HG03571 (cell line): Measurements from ENCODE around the gene RUNX3.

Source experiments
- ATAC-seq: cut with Tn5 transposase; IDR thresholded peaks from one replicate; pipeline ENCODE4 v1.9.1; 2021; ENCODE audit not compliant: unreplicated experiment

The RUNX3 gene

DNA sequence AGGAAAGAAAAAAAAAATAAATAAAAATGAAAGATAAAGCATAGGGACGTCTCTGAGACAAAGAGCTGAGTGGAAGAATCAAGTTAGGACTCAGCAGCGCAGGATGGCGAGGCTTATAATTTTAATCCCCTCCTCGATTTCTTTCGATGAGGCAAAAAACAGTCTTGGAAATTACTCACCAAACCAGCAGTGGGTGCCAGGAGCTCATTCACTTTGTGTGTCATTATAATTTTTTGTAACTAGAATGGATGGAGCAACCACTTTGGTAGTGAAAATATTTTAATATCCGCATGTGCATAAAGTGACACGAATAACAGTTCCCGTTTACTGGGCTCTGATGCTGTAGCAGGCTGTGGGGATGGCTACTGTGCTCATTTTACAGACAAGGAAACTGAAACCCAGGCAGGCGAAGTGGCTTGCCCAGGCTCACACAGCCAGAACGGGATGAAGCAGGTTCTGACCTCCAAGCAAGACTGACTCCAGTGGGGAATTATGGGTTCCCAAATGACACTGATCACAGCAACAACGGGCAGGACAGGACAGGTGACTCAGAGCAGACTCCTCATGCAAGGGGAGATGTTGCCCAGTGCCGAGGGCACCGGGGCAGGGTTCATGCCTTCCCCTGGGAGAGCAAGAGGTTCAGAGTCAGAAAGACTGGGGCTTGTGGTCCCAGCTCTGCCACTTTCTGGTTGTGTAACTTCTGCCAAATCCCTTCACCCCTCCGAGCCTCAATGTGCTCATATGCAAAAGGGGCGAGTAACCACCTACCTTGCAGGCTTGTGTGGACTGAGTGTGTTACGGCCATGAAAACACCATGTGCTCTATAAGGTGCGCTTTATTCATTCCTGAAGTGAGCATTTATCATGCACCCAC is 63.6 kb downstream of the RUNX3 start:
- no peak for ATAC-seq

DNA sequence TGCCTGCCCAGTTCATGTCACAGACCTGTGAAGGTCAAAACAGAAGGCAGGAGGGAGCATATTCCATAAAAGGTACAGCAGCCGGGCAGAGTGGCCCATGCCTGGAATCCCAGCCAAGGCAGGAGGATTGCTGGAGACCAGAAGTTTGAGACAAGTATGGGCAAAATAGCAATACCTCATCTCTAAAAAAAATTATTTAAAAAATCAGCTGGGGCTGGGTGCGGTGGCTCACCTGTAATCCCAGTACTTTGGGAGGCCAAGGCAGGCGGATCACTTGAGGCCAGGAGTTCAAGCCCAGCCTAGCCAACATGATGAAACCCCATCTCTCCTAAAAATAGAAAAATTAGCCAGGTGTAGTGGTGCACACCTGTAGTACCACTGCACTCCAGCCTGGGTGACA is 64.5 kb downstream of the RUNX3 start:
- ATAC-seq: no peak

DNA sequence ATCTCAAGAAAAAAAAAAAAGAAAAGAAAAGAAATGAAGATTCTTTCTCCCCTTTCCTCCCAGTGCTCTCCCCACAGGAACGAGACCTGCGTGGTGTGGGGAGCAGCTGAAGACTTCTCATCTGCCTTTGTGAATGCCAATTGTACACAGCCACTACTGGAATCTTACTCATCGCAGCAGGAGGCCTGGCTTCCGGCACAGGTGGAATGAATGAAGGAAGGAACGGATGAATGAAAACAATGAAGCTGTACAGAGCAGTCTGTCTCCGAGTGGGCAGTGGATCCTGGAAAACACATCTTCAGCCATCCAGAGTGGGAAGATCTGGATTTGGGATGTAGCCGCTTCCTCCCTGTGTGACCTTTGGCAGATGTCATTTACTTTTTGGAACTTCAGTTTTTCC is 64.9 kb downstream of the RUNX3 start:
- ATAC-seq: no peak

DNA sequence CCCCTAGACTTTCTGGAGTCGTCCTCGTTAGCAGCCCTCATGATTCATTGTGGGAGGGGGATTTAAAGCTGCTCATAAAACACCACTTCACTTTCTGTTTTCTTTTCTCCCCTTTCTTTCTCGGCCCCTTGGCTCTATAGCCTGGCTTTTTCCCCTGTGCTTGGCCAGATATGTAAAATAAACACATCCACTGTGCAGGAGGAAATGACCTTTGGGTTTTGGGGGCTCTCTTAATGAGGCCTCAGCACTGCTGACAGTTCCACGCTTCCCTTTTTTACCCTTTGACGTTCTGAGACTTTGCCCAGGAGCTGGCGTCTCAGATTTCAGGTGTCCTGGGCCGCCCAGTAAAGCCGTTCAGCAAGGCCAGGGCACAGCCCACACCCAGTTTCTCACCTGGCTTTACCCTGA is 65.7 kb downstream of the RUNX3 start:
- ATAC-seq: no peak

DNA sequence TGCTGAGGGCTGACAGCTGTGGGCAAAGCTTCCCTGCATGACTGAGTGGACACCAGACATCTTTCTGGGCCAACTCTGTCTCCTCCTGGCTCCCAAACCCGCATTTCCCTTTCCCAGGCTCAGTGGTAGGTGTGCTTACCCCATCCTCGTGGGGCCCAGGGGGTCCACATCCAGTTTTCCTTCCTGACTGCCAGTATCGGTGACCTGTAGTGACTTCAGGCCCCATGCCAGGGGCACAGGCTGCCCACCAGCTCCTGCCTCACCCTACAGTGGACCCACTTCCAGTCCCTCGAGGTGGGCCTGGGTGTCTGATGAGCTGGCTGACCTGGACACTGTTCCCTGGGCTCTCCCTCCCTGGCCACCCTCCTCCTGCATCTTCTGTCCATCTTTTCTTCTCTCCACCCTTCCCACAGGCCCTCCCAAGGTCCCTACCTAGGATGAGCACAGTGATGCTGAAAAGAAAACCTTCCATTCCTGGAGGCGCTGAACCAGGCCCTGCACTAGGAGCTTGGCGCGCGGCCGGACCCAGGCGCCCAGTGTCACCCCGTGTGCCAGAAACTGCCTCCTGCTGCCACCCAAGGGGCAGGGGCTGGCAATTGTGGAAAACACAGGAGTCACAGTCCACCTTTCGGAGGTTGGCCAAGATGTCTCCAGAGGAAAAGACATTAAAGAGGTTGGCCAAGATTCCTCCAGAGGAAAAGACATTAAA is 67.1 kb downstream of the RUNX3 start:
- no peak for ATAC-seq

DNA sequence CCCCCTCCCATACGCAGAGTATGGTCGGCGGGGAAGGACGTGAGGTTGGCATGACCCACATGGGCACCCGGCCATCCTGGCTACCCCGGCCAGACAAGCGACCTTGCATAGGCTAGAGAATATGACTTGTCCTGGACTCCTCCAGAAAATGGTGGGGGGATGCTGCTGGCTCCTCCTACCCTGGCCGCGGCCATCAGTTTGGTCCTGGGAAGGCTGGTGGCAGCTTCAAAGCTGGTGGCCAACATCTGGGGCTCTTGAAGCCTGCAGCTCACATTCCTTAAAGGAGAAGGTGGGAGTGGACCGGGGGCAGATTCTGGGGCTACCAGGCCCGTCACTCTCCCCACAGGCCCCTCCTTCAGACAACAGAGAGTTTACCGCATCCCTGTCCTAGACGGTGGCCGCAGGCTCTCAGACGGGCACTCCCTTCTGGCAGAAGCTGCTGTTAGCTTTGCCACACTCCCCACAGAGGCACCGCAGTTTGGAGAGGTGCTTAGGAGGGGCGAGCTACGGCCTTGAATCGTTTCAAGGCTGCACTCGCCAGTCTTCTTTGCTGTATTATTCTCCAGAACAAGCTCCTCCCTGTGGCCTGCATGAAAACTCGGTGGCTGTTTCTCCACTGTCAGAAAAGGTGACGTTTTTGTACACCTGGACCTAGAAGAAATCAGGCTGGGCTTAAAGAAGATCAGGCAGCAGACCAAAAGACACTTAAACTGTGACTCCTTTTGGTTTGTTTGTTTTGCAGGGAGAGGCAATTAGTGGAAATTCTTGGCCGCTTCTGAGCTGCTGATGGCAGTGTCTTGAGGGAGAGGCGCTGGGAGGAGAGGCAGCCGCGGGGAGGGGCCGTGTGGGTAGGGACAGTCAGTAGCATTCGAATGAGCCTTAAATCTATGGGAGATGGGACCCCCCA is 68.0 kb downstream of the RUNX3 start:
- ATAC-seq: no peak

DNA sequence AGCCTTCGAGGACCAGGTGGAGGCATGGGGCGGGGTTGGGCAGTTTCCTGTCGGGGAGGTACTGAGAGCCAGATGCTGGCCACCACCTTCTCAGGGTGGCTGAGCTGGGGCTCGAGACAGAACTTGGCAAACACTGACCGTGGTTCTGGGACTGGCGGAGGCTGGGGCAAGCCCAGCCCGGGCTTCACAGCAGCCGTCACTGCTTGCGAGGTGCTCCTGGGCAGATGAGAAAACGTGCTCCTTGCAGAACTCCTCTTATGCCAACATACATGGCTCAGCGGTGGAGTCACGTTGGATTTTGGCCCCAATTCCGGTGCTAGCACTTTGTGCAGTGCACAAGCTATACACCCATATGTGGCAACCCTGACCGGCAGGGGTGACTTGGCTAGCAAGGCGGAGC is 69.2 kb downstream of the RUNX3 start:
- no peak for ATAC-seq

DNA sequence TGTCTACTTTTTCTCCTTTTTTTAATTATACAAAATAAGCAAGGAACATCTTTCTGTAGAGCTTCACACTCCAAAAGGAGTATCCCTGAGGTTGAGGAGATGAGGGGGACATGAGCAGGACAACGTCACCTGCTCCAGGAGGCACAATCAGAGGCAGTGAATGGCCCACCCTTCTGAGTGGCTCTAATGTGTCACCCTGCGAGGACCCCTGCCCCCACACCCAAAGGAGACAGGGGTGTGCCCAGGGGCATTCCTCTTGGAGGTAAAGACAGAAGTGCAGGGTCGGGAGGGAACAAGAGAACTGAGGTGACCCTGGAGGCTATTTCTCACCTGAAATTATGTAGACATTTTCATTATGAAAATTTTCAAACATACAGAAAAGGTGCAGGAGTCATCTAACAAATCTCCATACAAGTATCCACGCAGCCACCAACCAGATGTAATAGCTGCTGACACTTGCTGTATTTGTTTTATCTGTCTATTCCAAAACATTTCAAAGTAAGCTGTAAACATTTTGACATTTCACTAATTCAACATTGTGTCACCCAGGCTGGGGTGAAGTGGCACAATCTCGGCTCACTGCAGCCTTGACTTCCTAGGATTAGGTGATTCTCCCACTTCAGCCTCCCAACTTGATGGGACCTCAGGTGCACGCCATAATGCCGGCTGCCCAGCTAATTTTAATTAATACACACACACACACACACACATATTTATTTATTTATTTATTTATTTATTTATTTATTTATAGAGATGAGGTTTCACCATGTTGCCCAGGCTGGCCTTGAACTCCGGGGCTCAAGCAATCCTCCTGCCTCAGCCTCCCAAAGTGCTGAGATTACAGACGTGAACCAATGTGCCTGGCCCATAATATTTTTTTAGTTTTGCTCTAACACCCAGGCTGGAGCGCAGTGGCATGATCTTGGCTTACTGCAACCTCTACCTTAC is 70.7 kb downstream of the RUNX3 start:
- no peak for ATAC-seq

DNA sequence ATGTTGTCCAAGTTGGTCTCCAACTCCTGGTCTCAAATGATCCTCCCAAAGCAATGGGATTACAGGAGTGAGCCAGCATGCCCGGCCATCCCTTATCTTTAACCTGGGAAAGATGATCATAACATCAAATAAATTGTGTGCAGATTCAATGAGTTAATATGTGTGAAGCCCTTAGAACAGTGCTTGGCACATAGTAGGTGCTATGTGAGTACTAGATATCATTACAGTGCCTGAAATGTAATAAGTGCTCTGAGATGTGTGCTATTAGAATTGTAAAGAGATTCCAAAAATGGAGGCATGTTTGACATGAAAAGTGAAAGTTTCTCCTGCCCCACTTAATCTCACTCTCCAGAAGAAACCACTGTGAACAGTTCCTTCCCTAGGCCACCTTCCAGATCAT is 71.8 kb downstream of the RUNX3 start:
- no peak for ATAC-seq

DNA sequence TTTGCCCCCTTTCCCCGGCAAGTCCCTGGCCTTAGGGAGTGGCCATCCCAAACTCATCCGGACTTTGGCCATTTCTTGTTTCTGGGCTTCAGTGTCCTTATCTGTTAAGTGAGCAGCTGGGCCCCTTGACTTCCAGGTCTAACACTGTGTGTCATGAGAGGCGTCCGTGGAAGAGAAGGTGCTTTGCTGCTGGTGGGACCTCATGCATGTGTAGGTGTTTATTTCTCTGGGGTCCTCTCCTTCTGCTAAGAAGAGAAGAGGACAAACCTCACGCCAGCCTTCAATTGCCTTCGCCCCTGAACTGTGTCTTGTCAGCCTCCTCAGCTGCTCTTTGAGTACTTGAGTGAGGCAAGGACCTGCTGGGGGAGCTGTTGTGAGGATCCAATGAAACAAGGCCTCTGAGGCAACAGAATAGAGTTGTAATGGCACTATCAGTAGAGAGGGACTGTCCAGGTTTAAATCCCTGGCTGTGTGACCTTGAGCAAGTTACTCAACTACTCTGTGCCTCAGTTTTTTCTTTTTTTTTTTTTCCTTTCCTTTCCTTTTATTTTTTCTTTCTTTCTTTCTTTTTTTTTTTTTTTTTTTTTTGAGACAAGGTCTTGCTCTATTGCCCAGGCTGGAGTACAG is 72.5 kb downstream of the RUNX3 start:
- no peak for ATAC-seq

DNA sequence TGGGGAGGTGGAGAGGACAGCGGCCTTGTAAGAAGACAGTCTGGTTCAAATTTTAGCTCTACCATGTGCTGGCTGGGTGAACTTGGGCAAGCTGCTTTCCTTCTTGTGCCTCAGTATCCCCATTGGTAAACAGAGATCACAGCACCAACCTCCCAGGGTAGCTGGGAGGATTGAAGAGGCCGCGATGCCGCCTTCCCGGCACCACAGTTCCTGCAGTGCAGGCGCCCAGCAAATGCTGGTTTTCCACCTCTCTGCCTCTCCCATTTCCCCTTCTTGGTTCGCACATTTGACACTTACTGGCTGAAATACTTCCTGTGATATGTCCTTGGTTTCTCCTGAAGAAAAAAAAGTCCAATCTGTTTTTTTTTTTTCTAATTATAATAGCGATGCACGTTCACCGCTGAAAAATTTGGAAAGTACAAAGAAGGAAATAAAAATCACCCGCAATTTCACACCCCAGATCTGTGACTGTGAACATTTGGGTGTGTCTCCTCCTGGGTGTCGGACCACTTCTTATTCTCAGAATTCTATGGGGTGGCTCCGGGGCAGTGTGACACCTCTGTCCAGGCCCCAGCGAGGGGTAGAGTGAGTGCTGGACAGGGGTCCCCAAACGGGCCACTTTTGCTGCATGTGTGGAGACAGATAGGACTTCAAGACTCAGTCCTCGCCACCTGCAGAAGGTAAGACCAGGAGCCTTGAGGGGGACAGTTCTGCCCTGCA is 73.1 kb downstream of the RUNX3 start:
- ATAC-seq: no peak

DNA sequence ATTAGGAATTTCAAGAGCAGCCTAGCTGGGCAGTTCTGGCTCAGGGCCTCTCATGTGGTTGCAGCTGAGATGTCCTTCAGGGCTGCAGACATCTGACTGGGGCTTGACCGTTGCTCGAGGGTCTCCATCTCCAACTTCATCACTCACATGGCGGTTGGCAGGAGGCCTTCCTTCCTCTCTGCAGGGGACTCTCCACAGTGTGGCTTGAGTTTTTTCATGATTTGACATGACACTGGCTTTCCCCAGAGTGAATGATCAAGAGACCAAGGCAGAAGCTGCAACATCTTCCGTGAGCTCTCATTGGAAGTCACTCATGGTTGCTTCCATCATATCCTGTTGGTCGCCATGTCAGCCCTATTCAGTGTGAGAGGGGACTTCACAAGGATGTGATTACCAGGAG is 74.6 kb downstream of the RUNX3 start:
- no peak for ATAC-seq

DNA sequence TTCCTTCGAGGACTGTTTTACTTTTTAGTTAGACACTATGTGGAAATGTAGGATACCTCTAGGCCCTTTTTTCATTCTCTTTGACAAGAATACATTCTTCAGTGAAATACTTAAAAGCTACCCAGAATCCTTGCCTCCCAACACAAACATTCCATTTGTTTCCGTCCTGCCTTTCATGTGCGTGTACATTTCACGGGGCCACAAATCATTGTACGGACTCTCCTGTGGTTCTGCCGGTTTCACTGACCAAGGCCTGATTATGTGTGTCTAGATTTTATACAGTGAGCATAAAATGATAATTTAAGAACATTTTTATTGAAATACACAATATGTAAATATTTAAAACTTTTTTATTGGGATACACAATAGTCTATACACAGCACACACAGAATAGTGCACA is 76.4 kb downstream of the RUNX3 start:
- ATAC-seq: no peak

DNA sequence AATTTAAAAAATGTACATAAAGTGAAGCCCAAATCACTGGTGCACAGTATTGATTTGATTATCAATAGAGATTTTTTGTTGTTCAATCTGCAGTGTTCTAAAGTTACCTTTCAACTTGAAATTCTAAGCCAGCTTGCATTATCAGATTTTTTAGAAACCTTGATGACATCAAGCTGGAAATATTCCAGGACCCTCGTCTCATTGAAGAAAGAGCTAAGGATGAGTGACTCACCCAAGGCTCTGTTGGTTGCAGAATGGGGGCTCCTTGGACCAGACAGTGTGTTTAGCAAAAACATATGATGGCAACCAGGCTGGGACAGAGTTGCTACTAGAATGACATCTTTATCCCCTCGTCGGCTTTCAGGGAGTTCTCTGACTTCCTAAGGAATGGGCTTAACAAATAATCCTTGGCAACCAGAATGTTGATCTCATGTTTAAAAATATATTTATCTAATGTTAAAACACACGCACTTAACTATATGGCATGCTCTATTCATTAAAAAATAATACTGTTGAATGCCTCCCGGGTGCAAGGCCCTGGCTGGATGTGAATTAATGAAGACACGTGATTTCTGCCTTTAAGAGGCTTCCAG is 79.7 kb downstream of the RUNX3 start:
- no peak for ATAC-seq

DNA sequence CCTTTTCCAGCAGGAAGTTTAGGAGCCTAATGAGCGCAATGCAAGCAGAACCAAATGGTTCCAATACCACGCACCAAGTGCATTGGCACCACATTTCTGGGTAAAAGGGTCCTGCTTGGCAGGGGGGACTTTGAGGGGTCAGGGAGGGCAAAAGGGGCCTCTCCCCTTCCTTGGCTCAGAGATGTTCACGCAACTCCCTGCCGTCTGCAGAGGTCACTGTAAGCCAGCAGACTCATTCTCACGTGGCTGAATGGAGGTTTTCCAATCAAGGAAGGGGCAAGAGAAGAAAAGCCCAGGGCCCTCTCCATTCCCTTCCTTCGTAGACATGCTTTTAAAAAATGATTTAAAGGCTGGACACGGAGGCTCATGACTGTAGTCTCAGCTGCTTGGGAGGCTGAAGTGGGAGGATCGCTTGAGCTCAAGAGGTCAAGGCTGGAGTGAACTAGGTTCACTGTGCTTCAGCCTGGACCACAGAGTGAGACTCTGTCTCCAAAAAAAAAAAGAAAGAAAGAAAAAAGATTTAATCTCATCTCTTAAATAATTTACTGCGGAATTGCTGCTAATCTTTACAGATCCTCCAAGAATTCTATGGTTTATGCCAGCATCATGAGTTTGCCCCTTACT is 80.3 kb downstream of the RUNX3 start:
- no peak for ATAC-seq
